Mucosa of gallbladder (tissue), 1 donor: Measurements from ENCODE around the gene SLC35G1. TPM values are rescaled to one million over a fixed set of nuclear protein-coding genes. Genes with fewer than 3 reads are reported as not detected.

ENCODE experiments used
- DNase-seq: peaks from one replicate; pipeline ENCODE4 v3.0.0-alpha.2; 2020; ENCODE audit warnings: low spot score
- total RNA-seq: library from RNA; stranded (reverse); gene quantifications from one replicate; pipeline ENCODE4 v1.2.1, GENCODE V29; 2021
- donor health status: DM: no; HTN: no; CAD: no.

SLC35G1 gene
- total RNA-seq = 1.6 TPM

- DNase-seq = peak; percentile 48
Observed at GRCh38 chr10:93893646-93894515, at the start of gene SLC35G1. SLC35G1 (plus strand) TSS chr10:93893978; CDS start chr10:93894034, 56 bp downstream.

GRCh38 chr10:93844979-93845626 lies 48.7 kb upstream of the SLC35G1 start:
- DNase-seq = no peak

- no peak for DNase-seq
Observed at GRCh38 chr10:93849593-93849992, 44.2 kb upstream of the SLC35G1 start.

- no peak for DNase-seq
Observed at GRCh38 chr10:93850031-93851015, 43.5 kb upstream of the SLC35G1 start.

GRCh38 chr10:93851169-93851568 lies 42.6 kb upstream of the SLC35G1 start:
- no peak for DNase-seq

GRCh38 chr10:93852476-93853095 lies 41.2 kb upstream of the SLC35G1 start:
- no peak for DNase-seq

- DNase-seq = no peak
Observed at GRCh38 chr10:93854975-93855374, 38.8 kb upstream of the SLC35G1 start.

GRCh38 chr10:93856349-93857145 lies 37.2 kb upstream of the SLC35G1 start:
- DNase-seq = no peak

- no peak for DNase-seq
Observed at GRCh38 chr10:93859049-93859655, 34.6 kb upstream of the SLC35G1 start.

- no peak for DNase-seq
Observed at GRCh38 chr10:93861825-93862224, 32.0 kb upstream of the SLC35G1 start.

- DNase-seq = no peak
Observed at GRCh38 chr10:93865794-93866425, 27.9 kb upstream of the SLC35G1 start.

GRCh38 chr10:93867525-93867924 lies 26.3 kb upstream of the SLC35G1 start:
- no peak for DNase-seq

- DNase-seq = no peak
Observed at GRCh38 chr10:93871671-93872204, 22.0 kb upstream of the SLC35G1 start.

GRCh38 chr10:93872375-93873158 lies 21.2 kb upstream of the SLC35G1 start:
- no peak for DNase-seq

GRCh38 chr10:93873420-93874115 lies 20.2 kb upstream of the SLC35G1 start:
- no peak for DNase-seq

GRCh38 chr10:93874309-93875031 lies 19.3 kb upstream of the SLC35G1 start:
- DNase-seq = no peak

- no peak for DNase-seq
Observed at GRCh38 chr10:93875032-93875358, 18.8 kb upstream of the SLC35G1 start.
